K562 (cell line): ENCODE data around the gene OGDH. TPM values are rescaled to one million over a fixed set of nuclear protein-coding genes. Genes with fewer than 3 reads are reported as not detected.

ENCODE experiments used
- ATAC-seq: fragments of 200-7000 bp; cut with Tn5 transposase; 3 replicates; pipeline ENCODE4 v1.9.1; 2020; ENCODE audit warnings: moderate library complexity
- BruUV-seq: library from RNA; stranded (reverse); fragments of 400-500 nt; replicated peaks from 2 replicates; lab custom pipeline; 2021; lab: Mats Ljungman, UMichigan
- CTCF ChIA-PET: fragments of 300-600 bp; formaldehyde crosslinking; extraction: SDS; loops from one replicate; lab custom pipeline; 2021; ENCODE audit warnings: low intra/inter-chr PET ratio; lab: Yijun Ruan, JAX
- POLR2A ChIA-PET: fragments of 300-600, 350-650 bp; sonication (Branson Sonifier 250); formaldehyde crosslinking; extraction: SDS; loops from one replicate; lab custom pipeline; 2021; ENCODE audit warnings: antibody characterized with exemption, inconsistent platforms; lab: Yijun Ruan, JAX
- DNase-seq, 4 experiments: peaks; one replicate each; pipeline versions ENCODE4 v3.0.0 to v3.0.0-alpha.2; 2011 to 2018; ENCODE audit warnings: low spot score in 3 of 4, mixed read lengths in 3 of 4; ENCODE audit errors: extremely low read depth in 1 of 4
- FAIRE-seq: peaks from 2 replicates; lab custom pipeline; 2011; peaks lifted over from hg19 to GRCh38; lab: Jason Lieb, UNC
- H2AFZ ChIP-seq: 2 replicates; pipeline ENCODE4 v1.6.0; 2011; ENCODE audit warnings: low read depth, low read length, control low read depth, inconsistent platforms
- H3K27ac ChIP-seq: fragments of 200-600 bp; 3 replicates; pipeline ENCODE4 v1.8.0; 2011; ENCODE audit warnings: low read depth, mild to moderate bottlenecking, control low read depth, inconsistent platforms, low read length, moderate library complexity, mixed read lengths; ENCODE audit errors: extremely low read depth
- H3K27me3 ChIP-seq, 2 experiments: fragments of 300-600 bp in 1 of 2; 2 replicates in 1 of 2; 3 replicates in 1 of 2; pipeline versions ENCODE4 v1.6.0 to v1.8.0; 2011; ENCODE audit warnings: inconsistent platforms in 2 of 2, low read length in 2 of 2, mild to moderate bottlenecking in 1 of 2, mixed read lengths in 1 of 2, moderate library complexity in 1 of 2; ENCODE audit not compliant: control insufficient read depth in 2 of 2, insufficient read depth in 2 of 2
- H3K36me3 ChIP-seq: fragments of 300-600 bp; 3 replicates; pipeline ENCODE4 v1.8.0; 2011; ENCODE audit warnings: mild to moderate bottlenecking, low read length, inconsistent platforms; ENCODE audit not compliant: control insufficient read depth, insufficient read depth
- H3K4me1 ChIP-seq, 2 experiments: fragments of 200-600 bp in 1 of 2; replicated peaks in 1 of 2; 2 replicates in 1 of 2; 3 replicates in 1 of 2; pipeline versions ENCODE4 v1.5.1 to v1.8.0; 2011; ENCODE audit warnings: inconsistent platforms in 2 of 2, low read length in 2 of 2, mild to moderate bottlenecking in 1 of 2, mixed read lengths in 1 of 2, moderate library complexity in 1 of 2; ENCODE audit not compliant: control insufficient read depth in 2 of 2, insufficient read depth in 2 of 2
- H3K4me2 ChIP-seq: 2 replicates; pipeline ENCODE4 v1.6.1; 2011; ENCODE audit warnings: low read length, control low read depth, inconsistent platforms, mixed read lengths; ENCODE audit not compliant: insufficient read depth
- H3K4me3 ChIP-seq: fragments of 200-600 bp; sonication (generic), shearing (Covaris generic); 2 replicates; pipeline ENCODE4 v1.5.1; 2016; ENCODE audit warnings: control low read depth, inconsistent platforms
- H3K79me2 ChIP-seq: fragments of 200-600 bp; 3 replicates; pipeline ENCODE4 v1.8.0; 2011; ENCODE audit warnings: low read length, inconsistent platforms; ENCODE audit not compliant: control insufficient read depth, insufficient read depth
- H3K9ac ChIP-seq, 2 experiments: 2 replicates each; pipeline versions ENCODE4 v1.6.0 to v1.6.1; 2011; ENCODE audit warnings: low read depth in 2 of 2, low read length in 2 of 2, control low read depth in 1 of 2, inconsistent platforms in 1 of 2, mild to moderate bottlenecking in 1 of 2, mixed read lengths in 1 of 2; ENCODE audit not compliant: insufficient read depth in 1 of 2
- H3K9me1 ChIP-seq: one replicate; pipeline ENCODE4 v1.6.0; 2011; ENCODE audit warnings: inconsistent platforms, mild to moderate bottlenecking, low read length, moderate library complexity; ENCODE audit not compliant: control insufficient read depth, insufficient read depth
- H3K9me3 ChIP-seq: replicated peaks from 2 replicates; pipeline ENCODE4 v1.5.1; 2011; ENCODE audit warnings: low read depth, low read length, inconsistent platforms; ENCODE audit not compliant: control insufficient read depth, insufficient read depth
- H4K20me1 ChIP-seq: replicated peaks from 2 replicates; pipeline ENCODE4 v1.6.1; 2011; ENCODE audit warnings: low read length, inconsistent platforms, mixed read lengths; ENCODE audit not compliant: control insufficient read depth, insufficient read depth
- NCOA4 ChIP-seq: fragments of 450-650 bp; IDR thresholded peaks from 2 replicates; pipeline ENCODE4 v1.6.1; 2018; ENCODE audit warnings: mild to moderate bottlenecking; ENCODE audit not compliant: partially characterized antibody
- NFIX ChIP-seq: fragments of 250-450 bp; sonication (Bioruptor Pico); IDR thresholded peaks from 2 replicates; pipeline ENCODE4 v1.4.0; 2020; ENCODE audit warnings: low read depth, mild to moderate bottlenecking, moderate library complexity
- POLR2A ChIP-seq: fragments of 450-650 bp; conservative IDR thresholded peaks from 2 replicates; pipeline ENCODE4 v1.6.1; 2016
- RHOXF2B ChIP-seq: fragments of 250-450 bp; sonication (Bioruptor Pico); conservative IDR thresholded peaks from 2 replicates; pipeline ENCODE4 v1.5.1; 2021
- ZNF134 ChIP-seq: fragments of 250-450 bp; sonication (Bioruptor Pico); conservative IDR thresholded peaks from 2 replicates; pipeline ENCODE4 v1.4.0; 2020
- ZNF445 ChIP-seq: fragments of 250-450 bp; sonication (Bioruptor Pico); IDR thresholded peaks from 2 replicates; pipeline ENCODE4 v1.4.0; 2020; ENCODE audit warnings: low read depth, mild to moderate bottlenecking, moderate library complexity
- ZNF76 ChIP-seq: fragments of 250-450 bp; sonication (Bioruptor Pico); IDR thresholded peaks from 2 replicates; pipeline ENCODE4 v1.4.0; 2020; ENCODE audit warnings: mild to moderate bottlenecking, moderate library complexity, borderline replicate concordance
- WGBS: fragments of 100-300 bp; shearing (Covaris generic); methylation state at CpG from one replicate; pipeline ENCODE4 v1.1.6; 2016; ENCODE audit warnings: low coverage, mixed read lengths; ENCODE audit not compliant: insufficient coverage; ENCODE audit errors: missing lambda C conversion rate; 5-methylcytosine and 5-hydroxymethylcytosine counted together
- in situ Hi-C: fragments of 300-500 bp; cut with MboI; formaldehyde crosslinking; loops from 4 replicates; pipeline ENCODE4 v1.15.0; 2018; ENCODE audit warnings: inconsistent platforms, mixed read lengths
- intact Hi-C: fragments of 100-400 bp; cut with micrococcal nuclease; formaldehyde crosslinking; loops from 2 replicates; pipeline ENCODE4 v1.14.2; 2022
- polyA plus RNA-seq, 8 experiments: library from polyadenylated mRNA; depleted of rRNA in 4 of 8; stranded (reverse) in 5 of 8; unstranded in 3 of 8; fragments of >200 nt; fragmentation: Nextera tagmentation in 2 of 8; fragmentation: Illumina TruSeq in 1 of 8; extraction: Ambion mirVana in 2 of 8; extraction: Trizol in 1 of 8; gene quantifications; 2 replicates each; pipeline versions ENCODE4 v1.2.1 to v1.2.3, GENCODE V29; 2011 to 2014; ENCODE audit warnings: inconsistent platforms in 1 of 8, missing spikeins in 1 of 8
- total RNA-seq, 7 experiments: library from RNA; depleted of rRNA in 6 of 7; stranded (reverse); fragments of >200 nt in 6 of 7; fragmentation: Illumina TruSeq in 2 of 7; extraction: Trizol in 2 of 7; gene quantifications; 2 replicates each; pipeline versions ENCODE4 v1.2.1 to v1.2.3, GENCODE V29; 2011 to 2021; ENCODE audit warnings: low replicate concordance in 1 of 7
- TF ChIP-seq, protein P1 (sequence below): fragments of 250-450 bp; sonication (Bioruptor Pico); IDR thresholded peaks from 2 replicates; pipeline ENCODE4 v1.9.0; 2021; ENCODE audit warnings: mild to moderate bottlenecking, inconsistent platforms
- TF ChIP-seq, protein P2 (sequence below): fragments of 250-450 bp; sonication (Bioruptor Pico); IDR thresholded peaks from 2 replicates; pipeline ENCODE4 v1.8.0; 2022; ENCODE audit warnings: inconsistent platforms, mild to moderate bottlenecking, moderate library complexity, borderline replicate concordance
- TF ChIP-seq, protein P3 (sequence below), 3 experiments: IDR thresholded peaks in 2 of 3; conservative IDR thresholded peaks in 1 of 3; 2 replicates each; pipeline ENCODE4 v1.5.1; 2011 to 2012; ENCODE audit warnings: low read length in 3 of 3, mild to moderate bottlenecking in 3 of 3, control low read depth in 2 of 3, improper control_type of control experiment in 1 of 3, inconsistent platforms in 1 of 3, low read depth in 1 of 3, mixed read lengths in 1 of 3, moderate library complexity in 1 of 3; ENCODE audit not compliant: insufficient read depth in 2 of 3

OGDH gene
- total and polyA plus RNA-seq, 9 of the 15 experiments (the other 6 are each of a cell fraction or from before 2014, with no cell fraction given) = 3.1 to 80.3 (median 23.5) TPM

DNA sequence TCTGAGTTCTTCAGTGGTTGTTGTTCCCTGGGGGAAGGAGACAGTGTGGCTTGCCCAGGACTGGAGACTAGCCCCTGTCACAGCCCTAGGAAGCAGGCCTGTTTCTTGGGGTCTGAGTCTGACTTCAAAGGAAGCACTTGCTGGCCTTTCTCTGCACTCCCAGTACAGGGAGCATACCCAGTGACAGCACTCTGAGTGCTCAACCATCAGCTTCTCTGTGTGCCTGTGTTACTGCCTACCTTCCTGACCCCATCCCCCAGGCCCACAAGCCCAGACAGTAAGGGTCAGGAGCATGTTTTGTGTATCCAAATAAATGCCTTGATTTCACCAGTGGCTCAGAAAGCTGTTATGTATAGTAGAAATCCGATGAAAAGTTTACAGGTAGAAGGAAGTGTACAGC, 48.9 kb downstream of the OGDH start:
- 28% methylated on average over 1 of the region's 1 CpG for WGBS
- H3K4me1 ChIP-seq = no peaks in the 10 kb centered on the region; a peak in 2 of 5 replicates
- H3K9ac ChIP-seq = no peak overlapping the region
- H3K4me3 ChIP-seq = no peak overlapping the region
- H3K36me3 ChIP-seq = peaks cover 53% of the 10 kb centered on the region
- no peak overlapping the region for H3K27ac ChIP-seq
- H4K20me1 ChIP-seq = no peaks in the 10 kb centered on the region
- ChIA-PET POLR2A (interaction anchor here (1.0 kb wide), 1 partner anchor 189 kb away, joined by 4 read pairs; no protein-coding TSS in a partner anchor), CTCF (no interaction called here)
- no peaks in the 10 kb centered on the region; the same call in 1 of the 2 replicates for H3K9me3 ChIP-seq
- no peaks in the 10 kb centered on the region for H3K9me1 ChIP-seq
- ATAC-seq (peak; percentile 33; the same call in 1 of the 3 replicates), DNase-seq (no peak), FAIRE-seq (no peak)
- in situ Hi-C loops = no loop called here
- TF ChIP-seq ZNF134 (CRISPR knock-in tag) = no peak
- TF ChIP-seq, protein P1, sequence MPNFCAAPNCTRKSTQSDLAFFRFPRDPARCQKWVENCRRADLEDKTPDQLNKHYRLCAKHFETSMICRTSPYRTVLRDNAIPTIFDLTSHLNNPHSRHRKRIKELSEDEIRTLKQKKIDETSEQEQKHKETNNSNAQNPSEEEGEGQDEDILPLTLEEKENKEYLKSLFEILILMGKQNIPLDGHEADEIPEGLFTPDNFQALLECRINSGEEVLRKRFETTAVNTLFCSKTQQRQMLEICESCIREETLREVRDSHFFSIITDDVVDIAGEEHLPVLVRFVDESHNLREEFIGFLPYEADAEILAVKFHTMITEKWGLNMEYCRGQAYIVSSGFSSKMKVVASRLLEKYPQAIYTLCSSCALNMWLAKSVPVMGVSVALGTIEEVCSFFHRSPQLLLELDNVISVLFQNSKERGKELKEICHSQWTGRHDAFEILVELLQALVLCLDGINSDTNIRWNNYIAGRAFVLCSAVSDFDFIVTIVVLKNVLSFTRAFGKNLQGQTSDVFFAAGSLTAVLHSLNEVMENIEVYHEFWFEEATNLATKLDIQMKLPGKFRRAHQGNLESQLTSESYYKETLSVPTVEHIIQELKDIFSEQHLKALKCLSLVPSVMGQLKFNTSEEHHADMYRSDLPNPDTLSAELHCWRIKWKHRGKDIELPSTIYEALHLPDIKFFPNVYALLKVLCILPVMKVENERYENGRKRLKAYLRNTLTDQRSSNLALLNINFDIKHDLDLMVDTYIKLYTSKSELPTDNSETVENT (CRISPR knock-in tag) = no peak
- H2AFZ ChIP-seq = no peak overlapping the region
- intact Hi-C loops = no loop called here
- BruUV-seq = no TSS peak
- no peaks in the 10 kb centered on the region for H3K79me2 ChIP-seq
- no peaks in the 10 kb centered on the region for H3K27me3 ChIP-seq
- H3K4me2 ChIP-seq = no peak overlapping the region

DNA sequence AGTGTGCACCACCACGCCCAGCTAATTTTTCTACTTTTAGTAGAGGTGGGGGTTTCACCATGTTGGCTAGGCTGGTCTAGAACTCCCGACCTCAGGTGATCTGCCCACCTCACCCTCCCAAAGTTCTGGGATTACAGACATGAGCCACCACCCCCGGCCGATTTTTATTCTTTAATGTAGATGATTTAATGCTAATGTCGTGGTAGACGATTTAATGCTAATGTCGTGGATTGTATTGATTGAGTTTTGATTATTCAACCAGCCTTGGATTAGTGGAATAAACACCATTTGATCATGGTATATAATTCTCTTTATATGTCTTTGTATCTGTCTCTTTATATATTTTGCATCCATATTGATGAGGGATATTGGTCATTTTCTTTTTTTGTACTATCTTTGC, 52.6 kb downstream of the OGDH start:
- Histone ChIP-seq H3K79me2 (peaks cover 5% of the 10 kb centered on the region; the same call in 1 of the 3 replicates), H3K9me1 (no peaks in the 10 kb centered on the region), H3K36me3 (peaks cover 56% of the 10 kb centered on the region), H3K4me1 (no peaks in the 10 kb centered on the region; a peak in 2 of 5 replicates), H3K4me2 (no peak overlapping the region), H2AFZ (no peak overlapping the region), H3K9me3 (no peaks in the 10 kb centered on the region; the same call in 1 of the 2 replicates), H4K20me1 (no peaks in the 10 kb centered on the region), H3K27me3 (no peaks in the 10 kb centered on the region), H3K9ac (no peak overlapping the region), H3K4me3 (no peak overlapping the region), H3K27ac (no peak overlapping the region)
- FAIRE-seq (no peak), DNase-seq (no peak), ATAC-seq (no peak)
- 100% methylated on average over 7 of the region's 7 CpGs for WGBS
- POLR2A ChIA-PET = no interaction called here
- intact Hi-C loops (no loop called here), in situ Hi-C loops (no loop called here)
- no TSS peak for BruUV-seq
- CTCF ChIA-PET = no interaction called here
- TF ChIP-seq ZNF76 (CRISPR knock-in tag) (0 out of 2 replicates have a peak, but pooled peaks have one; percentile 21), ZNF445 (CRISPR knock-in tag) (no peak), NFIX (CRISPR knock-in tag) (peak; percentile 28; the same call in 1 of the 2 replicates), NCOA4 (no peak), POLR2A (no peak), RHOXF2B (CRISPR knock-in tag) (no peak)
- TF ChIP-seq, protein P2, sequence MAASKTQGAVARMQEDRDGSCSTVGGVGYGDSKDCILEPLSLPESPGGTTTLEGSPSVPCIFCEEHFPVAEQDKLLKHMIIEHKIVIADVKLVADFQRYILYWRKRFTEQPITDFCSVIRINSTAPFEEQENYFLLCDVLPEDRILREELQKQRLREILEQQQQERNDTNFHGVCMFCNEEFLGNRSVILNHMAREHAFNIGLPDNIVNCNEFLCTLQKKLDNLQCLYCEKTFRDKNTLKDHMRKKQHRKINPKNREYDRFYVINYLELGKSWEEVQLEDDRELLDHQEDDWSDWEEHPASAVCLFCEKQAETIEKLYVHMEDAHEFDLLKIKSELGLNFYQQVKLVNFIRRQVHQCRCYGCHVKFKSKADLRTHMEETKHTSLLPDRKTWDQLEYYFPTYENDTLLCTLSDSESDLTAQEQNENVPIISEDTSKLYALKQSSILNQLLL = peak; percentile 95
- TF ChIP-seq, protein P3, sequence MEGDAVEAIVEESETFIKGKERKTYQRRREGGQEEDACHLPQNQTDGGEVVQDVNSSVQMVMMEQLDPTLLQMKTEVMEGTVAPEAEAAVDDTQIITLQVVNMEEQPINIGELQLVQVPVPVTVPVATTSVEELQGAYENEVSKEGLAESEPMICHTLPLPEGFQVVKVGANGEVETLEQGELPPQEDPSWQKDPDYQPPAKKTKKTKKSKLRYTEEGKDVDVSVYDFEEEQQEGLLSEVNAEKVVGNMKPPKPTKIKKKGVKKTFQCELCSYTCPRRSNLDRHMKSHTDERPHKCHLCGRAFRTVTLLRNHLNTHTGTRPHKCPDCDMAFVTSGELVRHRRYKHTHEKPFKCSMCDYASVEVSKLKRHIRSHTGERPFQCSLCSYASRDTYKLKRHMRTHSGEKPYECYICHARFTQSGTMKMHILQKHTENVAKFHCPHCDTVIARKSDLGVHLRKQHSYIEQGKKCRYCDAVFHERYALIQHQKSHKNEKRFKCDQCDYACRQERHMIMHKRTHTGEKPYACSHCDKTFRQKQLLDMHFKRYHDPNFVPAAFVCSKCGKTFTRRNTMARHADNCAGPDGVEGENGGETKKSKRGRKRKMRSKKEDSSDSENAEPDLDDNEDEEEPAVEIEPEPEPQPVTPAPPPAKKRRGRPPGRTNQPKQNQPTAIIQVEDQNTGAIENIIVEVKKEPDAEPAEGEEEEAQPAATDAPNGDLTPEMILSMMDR (IDR thresholded peaks at IDR 0.05 in 2 of 3, conservative IDR thresholded peaks at IDR 0.05 in 1 of 3; ENCODE audit: insufficient read depth in 2 of 3, low read depth in 1 of 3, low read length in 3 of 3) = no peak
